MM.1S (cell line): ENCODE data around the gene TMEM14A.

Source experiments
- EZH2 ChIP-seq: fragments of 300-600 bp; sonication (generic); optimal IDR thresholded peaks from 2 replicates; pipeline ENCODE3; 2017; ENCODE audit warnings: low read depth, mild to moderate bottlenecking, antibody characterized with exemption, low read length, mixed read lengths
- EZH2phosphoT487 ChIP-seq: fragments of 300-600 bp; sonication (generic); IDR thresholded peaks from 2 replicates; pipeline ENCODE4 v1.6.1; 2018; ENCODE audit warnings: antibody characterized with exemption, low read length
- TF ChIP-seq, protein P1 (sequence below): fragments of 300-600 bp; sonication (generic); IDR thresholded peaks from 2 replicates; pipeline ENCODE4 v1.5.1; 2016; ENCODE audit warnings: antibody characterized with exemption, low read length, mixed read lengths

- TF ChIP-seq, protein P1, sequence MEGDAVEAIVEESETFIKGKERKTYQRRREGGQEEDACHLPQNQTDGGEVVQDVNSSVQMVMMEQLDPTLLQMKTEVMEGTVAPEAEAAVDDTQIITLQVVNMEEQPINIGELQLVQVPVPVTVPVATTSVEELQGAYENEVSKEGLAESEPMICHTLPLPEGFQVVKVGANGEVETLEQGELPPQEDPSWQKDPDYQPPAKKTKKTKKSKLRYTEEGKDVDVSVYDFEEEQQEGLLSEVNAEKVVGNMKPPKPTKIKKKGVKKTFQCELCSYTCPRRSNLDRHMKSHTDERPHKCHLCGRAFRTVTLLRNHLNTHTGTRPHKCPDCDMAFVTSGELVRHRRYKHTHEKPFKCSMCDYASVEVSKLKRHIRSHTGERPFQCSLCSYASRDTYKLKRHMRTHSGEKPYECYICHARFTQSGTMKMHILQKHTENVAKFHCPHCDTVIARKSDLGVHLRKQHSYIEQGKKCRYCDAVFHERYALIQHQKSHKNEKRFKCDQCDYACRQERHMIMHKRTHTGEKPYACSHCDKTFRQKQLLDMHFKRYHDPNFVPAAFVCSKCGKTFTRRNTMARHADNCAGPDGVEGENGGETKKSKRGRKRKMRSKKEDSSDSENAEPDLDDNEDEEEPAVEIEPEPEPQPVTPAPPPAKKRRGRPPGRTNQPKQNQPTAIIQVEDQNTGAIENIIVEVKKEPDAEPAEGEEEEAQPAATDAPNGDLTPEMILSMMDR, result no peak
- no peak for TF ChIP-seq EZH2phosphoT487
- TF ChIP-seq EZH2, result no peak
Measured at GRCh38 chr6:52653151-52653550, 17.8 kb upstream of the TMEM14A start.
